CD4-positive, alpha-beta T cell treated with Interleukin-15 for 4 hours (primary cell): ENCODE data around the gene SIRT3.
A peak's percentile ranks its signal among the peaks of the same experiment; 100 is the strongest.

Source experiments
- DNase-seq: peaks from one replicate; pipeline ENCODE4 v3.0.0-alpha.2; 2020; ENCODE audit warnings: low spot score

The SIRT3 gene

GRCh38 chr11:215581-216037 lies 20.5 kb downstream of the SIRT3 start:
- DNase-seq: no peak

- no peak for DNase-seq
These were observed 22.1 kb downstream of the SIRT3 start for GRCh38 chr11:214083-214482.

GRCh38 chr11:213111-213510 lies 23.0 kb downstream of the SIRT3 start:
- no peak for DNase-seq

GRCh38 chr11:212150-213100 lies 23.7 kb downstream of the SIRT3 start:
- no peak for DNase-seq

GRCh38 chr11:211741-212140 lies 24.4 kb downstream of the SIRT3 start:
- no peak for DNase-seq

- no peak for DNase-seq
These were observed 24.8 kb downstream of the SIRT3 start for GRCh38 chr11:211295-211694.

GRCh38 chr11:210803-211180 lies 25.4 kb downstream of the SIRT3 start:
- no peak for DNase-seq

- DNase-seq: no peak
These were observed 25.9 kb downstream of the SIRT3 start for GRCh38 chr11:210122-210802.

GRCh38 chr11:209275-210121 lies 26.6 kb downstream of the SIRT3 start:
- no peak for DNase-seq

GRCh38 chr11:208917-209260 lies 27.3 kb downstream of the SIRT3 start:
- no peak for DNase-seq

GRCh38 chr11:208181-208916 lies 27.8 kb downstream of the SIRT3 start:
- DNase-seq: peak; percentile 80

GRCh38 chr11:207863-208180 lies 28.3 kb downstream of the SIRT3 start:
- no peak for DNase-seq

GRCh38 chr11:207208-207862 lies 28.8 kb downstream of the SIRT3 start, which contains the start of the genes BET1L and RIC8A:
TSS of gene BET1L (minus strand) at chr11:207399. CDS start at chr11:207321, 78 bp downstream.
TSS of gene RIC8A (plus strand) at chr11:207708. CDS start at chr11:208855, 1,147 bp downstream.
- DNase-seq: peak; percentile 98

GRCh38 chr11:206526-207207 lies 29.5 kb downstream of the SIRT3 start:
- no peak for DNase-seq

- no peak for DNase-seq
These were observed 30.1 kb downstream of the SIRT3 start for GRCh38 chr11:206002-206384.

- DNase-seq: no peak
These were observed 30.7 kb downstream of the SIRT3 start for GRCh38 chr11:205221-206001.

- no peak for DNase-seq
These were observed 31.5 kb downstream of the SIRT3 start for GRCh38 chr11:204587-205109.

GRCh38 chr11:203945-204586 lies 32.1 kb downstream of the SIRT3 start:
- no peak for DNase-seq
